Skeletal muscle satellite cell (primary cell): ENCODE measurements around the gene TNRC6C.

Experiments used
- H3K27me3 ChIP-seq: 2 replicates; pipeline ENCODE4 v1.7.0; 2013; ENCODE audit warnings: low read length; ENCODE audit not compliant: control insufficient read depth, insufficient read depth
- H3K36me3 ChIP-seq: 2 replicates; pipeline ENCODE4 v1.7.0; 2013; ENCODE audit warnings: mild to moderate bottlenecking, control low read depth, low read length; ENCODE audit not compliant: insufficient read depth
- H3K4me1 ChIP-seq: 2 replicates; pipeline ENCODE4 v1.7.0; 2013; ENCODE audit warnings: low read length; ENCODE audit not compliant: control insufficient read depth, insufficient read depth
- H3K4me2 ChIP-seq: 2 replicates; pipeline ENCODE4 v1.7.0; 2013; ENCODE audit warnings: mild to moderate bottlenecking, low read length
- H3K4me3 ChIP-seq: 2 replicates; pipeline ENCODE4 v1.7.0; 2013; ENCODE audit warnings: low read length
- H3K9ac ChIP-seq: 2 replicates; pipeline ENCODE4 v1.7.0; 2013; ENCODE audit warnings: mild to moderate bottlenecking, low read depth, low read length, moderate library complexity
- H3K9me3 ChIP-seq: replicated peaks from 2 replicates; pipeline ENCODE4 v1.7.0; 2013; ENCODE audit warnings: mild to moderate bottlenecking, control low read depth, low read length

The TNRC6C gene

GRCh38 chr17:78127239-78127887, 168.9 kb downstream of the TNRC6C start:
- Histone ChIP-seq H3K4me3 (peak overlapping the region; percentile 70), H3K9ac (peak overlapping the region; percentile 59), H3K9me3 (no peaks in the 10 kb centered on the region), H3K4me2 (peak overlapping the region; percentile 92), H3K27me3 (peaks cover 35% of the 10 kb centered on the region), H3K36me3 (no peaks in the 10 kb centered on the region), H3K4me1 (peaks cover 18% of the 10 kb centered on the region)

- H3K9me3 ChIP-seq = no peaks in the 10 kb centered on the region
- H3K4me2 ChIP-seq = peak overlapping the region; percentile 92
- peak overlapping the region; percentile 59 for H3K9ac ChIP-seq
- H3K36me3 ChIP-seq = no peaks in the 10 kb centered on the region
- peaks cover 18% of the 10 kb centered on the region for H3K4me1 ChIP-seq
- H3K27me3 ChIP-seq = peaks cover 42% of the 10 kb centered on the region
- H3K4me3 ChIP-seq = peak overlapping the region; percentile 70
These were observed 169.5 kb downstream of the TNRC6C start for GRCh38 chr17:78127888-78128550.

- peak within 1 kb of the TSS; percentile 70 for H3K4me3 ChIP-seq
- H3K9ac ChIP-seq = peak within 1 kb of the TSS; percentile 59
- peak within 1 kb of the TSS; percentile 92 for H3K4me2 ChIP-seq
- peaks cover 48% of the 10 kb centered on the region for H3K27me3 ChIP-seq
- peaks cover 18% of the 10 kb centered on the region for H3K4me1 ChIP-seq
- no peaks in the 10 kb centered on the region for H3K36me3 ChIP-seq
- no peaks in the 10 kb centered on the region for H3K9me3 ChIP-seq
These were observed 170.2 kb downstream of the TNRC6C start, which contains the start of gene TMC6 for GRCh38 chr17:78128551-78129350. TSS of gene TMC6 (minus strand) at chr17:78128755. CDS start at chr17:78126832, 1,923 bp downstream.

GRCh38 chr17:78129351-78130089, 171.0 kb downstream of the TNRC6C start:
- Histone ChIP-seq H3K9ac (no peak overlapping the region), H3K36me3 (no peaks in the 10 kb centered on the region), H3K27me3 (peaks cover 54% of the 10 kb centered on the region), H3K4me1 (peaks cover 18% of the 10 kb centered on the region), H3K9me3 (no peaks in the 10 kb centered on the region), H3K4me3 (no peak overlapping the region), H3K4me2 (peak overlapping the region; percentile 92)

GRCh38 chr17:78130090-78130436, 171.6 kb downstream of the TNRC6C start:
- Histone ChIP-seq H3K4me3 (no peak overlapping the region), H3K9ac (no peak overlapping the region), H3K4me1 (peaks cover 18% of the 10 kb centered on the region), H3K4me2 (no peak overlapping the region), H3K36me3 (no peaks in the 10 kb centered on the region), H3K9me3 (no peaks in the 10 kb centered on the region), H3K27me3 (peaks cover 59% of the 10 kb centered on the region)

- Histone ChIP-seq H3K4me1 (peaks cover 18% of the 10 kb centered on the region), H3K4me3 (no peak within 1 kb of the TSS), H3K9ac (no peak within 1 kb of the TSS)
These were observed 172.1 kb downstream of the TNRC6C start, which contains the start of gene TMC8 for GRCh38 chr17:78130437-78131101. TSS of gene TMC8 (plus strand) at chr17:78130771. CDS start at chr17:78131589, 818 bp downstream.

GRCh38 chr17:78131172-78132083, 172.9 kb downstream of the TNRC6C start:
- H3K27me3 ChIP-seq = peaks cover 67% of the 10 kb centered on the region
- no peak overlapping the region for H3K9ac ChIP-seq
- H3K36me3 ChIP-seq = no peaks in the 10 kb centered on the region
- H3K4me1 ChIP-seq = peaks cover 18% of the 10 kb centered on the region
- peak overlapping the region; percentile 29 for H3K4me2 ChIP-seq
- no peaks in the 10 kb centered on the region for H3K9me3 ChIP-seq
- H3K4me3 ChIP-seq = no peak overlapping the region

More at GRCh38 chr17:78130437-78131101, 172.1 kb downstream of the TNRC6C start, which contains the start of gene TMC8:
- no peaks in the 10 kb centered on the region for H3K36me3 ChIP-seq
- peaks cover 62% of the 10 kb centered on the region for H3K27me3 ChIP-seq
- H3K9me3 ChIP-seq = no peaks in the 10 kb centered on the region
- peak within 1 kb of the TSS; percentile 29 for H3K4me2 ChIP-seq

GRCh38 chr17:78132084-78132676, 173.7 kb downstream of the TNRC6C start:
- Histone ChIP-seq H3K9me3 (no peaks in the 10 kb centered on the region), H3K27me3 (peaks cover 67% of the 10 kb centered on the region), H3K4me1 (peaks cover 18% of the 10 kb centered on the region), H3K4me2 (peak overlapping the region; percentile 29), H3K36me3 (no peaks in the 10 kb centered on the region), H3K9ac (no peak overlapping the region), H3K4me3 (no peak overlapping the region)

GRCh38 chr17:78132767-78133178, 174.3 kb downstream of the TNRC6C start:
- no peaks in the 10 kb centered on the region for H3K36me3 ChIP-seq

More at GRCh38 chr17:78132767-78133178, 174.3 kb downstream of the TNRC6C start:
- Histone ChIP-seq H3K4me3 (no peak overlapping the region), H3K9me3 (no peaks in the 10 kb centered on the region), H3K9ac (no peak overlapping the region), H3K4me2 (no peak overlapping the region), H3K4me1 (peaks cover 12% of the 10 kb centered on the region), H3K27me3 (peaks cover 61% of the 10 kb centered on the region)
